ENCODE results near the gene DNAJC12.
A peak's percentile ranks its signal among the peaks of the same experiment; 100 is the strongest.
"Not testable (repeated sequence)": the region's sequence is repeated elsewhere in the genome, so short reads cannot be mapped to it uniquely, and the experiment has no call there.

DNAJC12 gene

GRCh38 chr10:67837541-67838314, at the start of gene DNAJC12:
DNAJC12 (minus strand) TSS chr10:67838188; CDS start chr10:67838011, 177 bp downstream.
- peak; percentile 89 to 90 for DNase-seq

GRCh38 chr10:67884842-67885670, 47.1 kb upstream of the DNAJC12 start:
- peak; percentile 59 to 64 for DNase-seq

GRCh38 chr10:67884313-67884841, 46.4 kb upstream of the DNAJC12 start, which contains the start of gene SIRT1:
SIRT1 (plus strand) TSS chr10:67884656; CDS start chr10:67884722, 66 bp downstream.
- DNase-seq, result peak; percentile 87 to 90

- no peak for DNase-seq
Observed at GRCh38 chr10:67883710-67884312, 45.8 kb upstream of the DNAJC12 start.

GRCh38 chr10:67878133-67878532, 40.1 kb upstream of the DNAJC12 start:
- DNase-seq, result no peak

- not testable (repeated sequence) for DNase-seq
Observed at GRCh38 chr10:67877421-67877820, 39.4 kb upstream of the DNAJC12 start.

- no peak for DNase-seq
Observed at GRCh38 chr10:67875340-67876238, 37.6 kb upstream of the DNAJC12 start.

GRCh38 chr10:67869996-67870395, 32.0 kb upstream of the DNAJC12 start:
- no peak for DNase-seq

- no peak for DNase-seq
Observed at GRCh38 chr10:67868132-67868531, 30.1 kb upstream of the DNAJC12 start.

- no peak for DNase-seq
Observed at GRCh38 chr10:67864607-67865371, 26.8 kb upstream of the DNAJC12 start.

- no peak for DNase-seq
Observed at GRCh38 chr10:67863094-67863493, 25.1 kb upstream of the DNAJC12 start.

- DNase-seq, result no peak
Observed at GRCh38 chr10:67861750-67862432, 23.9 kb upstream of the DNAJC12 start.

- no peak for DNase-seq
Observed at GRCh38 chr10:67858971-67859370, 21.0 kb upstream of the DNAJC12 start.

GRCh38 chr10:67853512-67853911, 15.5 kb upstream of the DNAJC12 start:
- no peak for DNase-seq

- DNase-seq, result no peak
Observed at GRCh38 chr10:67852761-67853160, 14.8 kb upstream of the DNAJC12 start.

GRCh38 chr10:67851186-67851585, 13.2 kb upstream of the DNAJC12 start:
- DNase-seq, result no peak

- peak; percentile 86 to 92 for DNase-seq
Observed at GRCh38 chr10:67849331-67850011, 11.5 kb upstream of the DNAJC12 start.

- DNase-seq, result no peak
Observed at GRCh38 chr10:67843284-67843683, 5.3 kb upstream of the DNAJC12 start.

- DNase-seq, result no peak
Observed at GRCh38 chr10:67841737-67842136, 3.7 kb upstream of the DNAJC12 start.

GRCh38 chr10:67839951-67840350, 2.0 kb upstream of the DNAJC12 start:
- no peak for DNase-seq
